Activated CD4-positive, alpha-beta T cell treated with anti-CD3 and anti-CD28 coated beads, Interleukin-2, Interleukin-4, amounts not matched to agents 100 ng/mL and 50 ng/mL, durations not matched to agents 16 hours and 8 hours (primary cell): ENCODE data around the gene PKLR.
"Not testable (repeated sequence)": the region's sequence is repeated elsewhere in the genome, so short reads cannot be mapped to it uniquely, and the experiment has no call there.

Experiments used
- DNase-seq: peaks from one replicate; pipeline ENCODE4 v3.0.0-alpha.2; 2020; ENCODE audit warnings: low spot score

Gene PKLR

DNA sequence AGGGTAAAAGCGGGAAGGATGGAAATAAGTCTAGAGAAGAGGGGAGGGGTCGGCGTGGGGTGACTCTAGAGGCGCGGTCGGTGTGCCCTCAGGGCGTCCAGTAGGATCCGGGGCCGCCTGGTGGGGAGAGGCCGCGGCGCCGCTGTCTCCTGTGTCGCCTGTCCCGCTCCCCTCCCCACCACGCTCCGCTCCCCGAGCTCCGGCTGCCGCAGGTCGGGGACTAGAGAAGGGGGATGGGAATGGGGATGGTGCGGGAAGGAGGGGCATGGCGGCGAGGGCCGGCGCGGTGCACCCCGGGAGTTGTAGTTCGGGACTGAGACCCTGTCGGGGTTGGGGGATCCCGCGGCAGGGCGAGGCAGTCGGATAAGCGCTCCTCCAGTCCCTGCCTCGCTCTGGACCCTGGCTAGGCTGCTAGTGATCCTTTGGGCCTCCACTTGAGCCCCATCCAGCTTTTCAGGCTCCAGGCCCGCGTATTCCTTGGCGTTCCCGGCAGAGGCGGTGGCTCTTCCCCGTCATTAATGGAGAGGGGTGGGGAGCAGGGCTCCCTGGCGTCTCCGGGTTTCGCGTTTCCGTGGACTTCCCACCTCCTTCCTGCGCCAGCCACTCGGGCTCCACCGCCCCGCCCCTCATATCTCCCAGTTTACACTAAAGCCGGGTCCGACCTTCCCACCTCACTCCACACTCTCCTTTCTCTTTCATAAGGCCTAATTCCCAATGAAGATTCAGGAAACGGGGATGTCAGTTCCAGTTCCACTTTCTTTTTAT, 45.8 kb downstream of the PKLR start, which contains the start of gene ENTREP3:
ENTREP3 (minus strand) TSS at position 241 of the 765 bp plus-strand sequence. CDS start 606 bp downstream, outside the sequence.
- DNase-seq = peak; percentile 81

- no peak for DNase-seq
These were observed 46.5 kb downstream of the PKLR start for GRCh38 chr1:155254714-155255242.

DNA sequence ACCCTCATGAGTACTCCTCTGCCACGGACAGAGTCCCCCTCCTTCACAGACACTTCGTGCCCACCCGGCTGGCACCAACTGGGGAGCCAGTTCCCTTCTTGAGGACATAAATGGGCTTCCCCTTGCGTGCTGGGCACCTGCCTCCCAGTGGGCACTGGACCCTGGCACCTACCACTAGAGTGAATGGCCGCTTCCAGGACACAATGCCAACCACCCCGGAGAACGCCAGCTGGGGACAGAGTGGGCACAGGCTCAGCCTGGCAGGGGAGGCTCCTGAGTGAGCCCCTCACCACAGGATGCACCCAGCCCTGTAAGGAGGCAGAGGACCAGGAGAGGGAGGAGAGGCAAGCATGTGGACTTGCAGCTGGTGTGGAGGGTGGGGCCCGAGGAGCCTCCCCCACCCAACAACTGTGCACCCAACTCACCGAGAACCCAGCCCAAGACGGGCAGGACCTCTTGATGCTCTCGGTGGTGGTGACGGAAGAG, 47.0 kb downstream of the PKLR start:
- no peak for DNase-seq

- no peak for DNase-seq
These were observed 47.4 kb downstream of the PKLR start for GRCh38 chr1:155253797-155254196.

DNA sequence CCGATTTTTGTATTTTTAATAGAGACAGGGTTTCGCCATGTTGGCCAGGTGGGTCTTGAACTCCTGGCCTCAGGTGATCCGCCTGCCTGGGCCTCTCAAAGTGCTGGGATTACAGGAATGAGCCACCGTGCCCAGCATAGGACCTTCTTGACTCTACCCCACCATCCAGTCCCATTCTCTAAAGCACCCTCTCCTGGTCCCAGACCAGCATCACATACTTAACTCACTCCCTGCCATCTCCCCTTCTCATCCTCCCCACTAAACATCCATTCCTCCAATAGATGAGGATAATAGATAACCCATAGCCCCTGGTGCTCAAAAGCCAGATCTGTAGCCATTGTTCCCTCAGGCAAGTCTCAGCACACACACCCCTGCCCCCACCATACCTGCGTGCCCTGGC, 48.0 kb downstream of the PKLR start:
- no peak for DNase-seq

- no peak for DNase-seq
These were observed 49.7 kb downstream of the PKLR start for GRCh38 chr1:155251566-155251965.

DNA sequence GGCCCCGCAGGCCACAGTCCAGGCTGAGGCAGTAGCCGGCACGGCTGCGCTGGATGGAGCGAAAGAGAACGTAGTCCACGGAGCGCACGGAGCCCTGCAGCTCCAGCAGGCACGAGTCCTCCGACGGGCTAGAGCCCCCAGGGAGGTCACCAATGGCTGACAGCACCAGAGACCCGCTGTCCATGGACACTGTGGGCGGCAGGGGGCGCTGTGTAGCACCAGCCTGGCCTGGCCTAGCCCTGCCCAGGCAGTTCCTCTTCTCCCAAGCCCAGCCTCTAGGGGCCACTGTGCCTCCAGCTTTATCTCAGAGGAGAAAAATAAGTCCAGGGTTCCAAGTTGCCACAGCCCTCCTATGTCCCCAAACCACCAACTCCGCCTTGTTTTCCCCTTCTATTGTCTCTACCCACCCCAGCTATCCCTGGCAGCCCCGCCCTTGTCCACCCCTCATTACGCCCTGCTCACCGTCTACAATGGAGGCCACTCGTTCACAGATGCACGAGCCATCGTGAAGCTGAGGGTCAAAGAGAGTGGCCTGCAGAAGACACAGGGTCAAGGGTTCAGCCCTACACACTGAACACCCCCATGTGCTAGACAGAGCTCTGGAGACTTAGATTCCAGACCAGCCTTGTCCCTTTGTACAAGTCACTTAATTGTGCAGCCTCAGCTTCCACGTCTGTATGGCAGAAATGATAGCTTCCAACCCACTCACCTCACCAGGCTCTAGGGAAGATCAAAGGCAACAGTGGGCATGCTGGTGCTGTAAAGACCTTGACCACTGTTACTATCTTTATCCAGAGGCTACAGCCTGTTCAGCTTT, 50.4 kb downstream of the PKLR start:
- DNase-seq = peak; percentile 97

GRCh38 chr1:155250246-155250632, 51.0 kb downstream of the PKLR start:
- no peak for DNase-seq

DNA sequence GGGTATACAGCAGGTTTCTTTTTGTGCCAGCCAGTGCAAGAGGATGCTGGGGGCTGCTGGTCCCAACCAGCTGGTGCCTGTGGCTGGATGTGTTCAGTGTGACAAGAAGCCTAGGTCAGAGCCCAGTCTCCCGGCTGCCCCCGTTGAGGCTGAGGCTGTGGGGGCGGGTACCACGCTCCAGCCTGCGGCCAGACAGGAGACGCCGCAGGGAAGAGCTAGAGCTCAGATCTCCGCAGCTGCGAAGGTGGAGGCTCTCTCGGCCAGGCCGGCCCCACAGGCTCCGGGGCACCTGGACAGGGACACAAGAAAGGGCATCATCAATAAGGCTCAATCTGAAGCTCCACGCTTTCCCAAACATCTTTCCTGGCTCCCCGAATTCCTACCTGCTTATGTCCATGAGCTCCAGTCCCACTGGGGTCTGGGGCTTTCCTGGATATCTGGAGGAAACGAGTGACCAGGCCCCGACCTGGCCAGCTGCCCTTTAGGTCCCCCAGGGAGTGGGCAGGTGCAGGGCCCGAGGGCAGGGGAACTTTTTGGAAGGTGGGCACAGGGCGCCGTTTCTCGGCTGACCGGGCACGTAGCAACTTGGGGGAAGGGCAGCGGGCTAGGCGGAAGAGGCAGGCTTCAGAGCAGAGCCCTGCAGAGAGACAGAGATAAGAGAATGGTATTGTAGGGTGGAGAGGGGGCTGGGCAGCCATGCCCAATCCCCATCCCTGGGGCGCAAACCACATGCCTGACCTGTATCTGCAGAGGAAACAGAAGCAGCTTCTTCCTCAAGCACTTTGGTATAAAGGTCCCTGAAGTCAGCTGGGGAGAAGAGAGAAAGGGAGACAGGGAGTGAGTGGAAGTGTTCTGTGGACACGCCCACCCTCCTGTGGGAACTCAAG, 53.3 kb downstream of the PKLR start:
- DNase-seq = no peak

DNA sequence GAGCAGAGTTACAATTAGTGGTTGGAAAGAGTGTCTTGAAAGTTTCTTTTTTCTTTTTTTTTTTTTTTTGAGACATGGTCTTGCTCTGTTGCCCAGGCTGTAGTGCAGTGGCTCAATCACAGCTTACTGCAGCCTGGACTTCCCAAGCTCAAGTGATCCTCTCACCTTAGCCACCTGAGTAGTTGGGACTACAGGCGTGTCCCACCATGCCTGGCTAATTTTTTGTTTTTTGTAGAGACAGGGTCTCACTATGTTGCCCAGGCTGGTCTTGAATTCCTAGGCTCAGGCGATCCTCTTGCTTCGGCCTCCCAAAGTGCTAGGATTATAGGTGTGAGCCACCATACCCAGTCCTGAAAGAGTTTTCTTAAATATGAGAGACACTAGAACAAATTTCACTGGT, 54.4 kb downstream of the PKLR start:
- not testable (repeated sequence) for DNase-seq

- no peak for DNase-seq
These were observed 56.1 kb downstream of the PKLR start for GRCh38 chr1:155245163-155245524.

- peak; percentile 99 for DNase-seq
These were observed 56.7 kb downstream of the PKLR start for GRCh38 chr1:155244368-155245162.

- DNase-seq = no peak
These were observed 58.4 kb downstream of the PKLR start for GRCh38 chr1:155242805-155243358.

- DNase-seq = peak; percentile 22
These were observed 59.4 kb downstream of the PKLR start for GRCh38 chr1:155241841-155242264.

DNA sequence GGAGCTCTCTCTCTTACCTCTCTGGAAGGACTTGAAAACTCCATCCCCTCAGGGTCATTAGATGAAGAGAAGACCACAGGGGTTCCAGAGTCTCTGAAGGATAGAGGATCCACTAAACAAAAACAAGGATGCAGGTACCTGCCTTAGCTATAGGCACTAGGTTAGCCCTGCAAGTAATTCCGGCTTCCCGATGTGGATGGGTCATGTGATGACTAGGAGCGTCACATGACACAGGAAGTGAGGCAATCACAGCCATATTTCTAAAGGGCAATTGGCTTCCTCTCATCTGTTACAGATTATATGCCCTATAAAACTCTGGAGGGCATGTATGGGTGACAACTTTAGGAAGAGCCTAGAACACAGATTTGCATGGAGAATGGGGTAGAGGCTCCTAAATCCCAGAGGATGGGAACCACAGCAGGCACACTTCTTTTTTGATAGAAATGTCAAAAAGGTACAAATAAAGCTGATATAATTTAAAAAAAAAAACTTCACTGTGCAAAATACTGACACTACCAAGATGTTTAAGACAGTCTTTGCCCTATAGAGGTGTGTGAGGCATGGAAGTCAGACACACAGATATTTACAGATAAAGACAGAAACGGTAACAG, 60.1 kb downstream of the PKLR start:
- DNase-seq = peak; percentile 86
